ENCODE results near the gene RAD51B.

DNA sequence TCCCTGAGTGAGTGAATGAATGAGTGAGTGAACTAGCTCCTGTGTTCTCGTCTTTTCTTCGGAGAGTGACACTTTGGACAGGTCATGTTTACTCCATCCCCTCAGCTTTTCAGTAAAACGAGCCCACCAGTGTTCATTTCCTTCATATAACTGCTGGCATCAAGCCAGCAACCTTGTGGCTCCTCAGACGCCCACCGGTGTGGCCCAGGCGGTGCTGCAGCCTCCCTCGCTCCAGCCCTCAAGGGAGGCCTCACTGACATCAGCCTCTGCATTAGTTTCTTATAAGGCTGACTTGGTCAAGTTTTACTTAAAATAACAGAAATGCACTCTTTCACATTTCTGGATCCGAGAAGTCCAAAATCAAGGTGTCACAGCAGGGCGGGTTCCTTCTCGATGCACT, 785.2 kb downstream of the RAD51B start:
- TF ChIP-seq RARA (CRISPR knock-in tag; IDR thresholded peaks at IDR 0.05) (no peak), RBAK (CRISPR knock-in tag; IDR thresholded peaks at IDR 0.05) (no peak), DMAP1 (CRISPR knock-in tag; IDR thresholded peaks at IDR 0.05) (no peak), ARNT (IDR thresholded peaks at IDR 0.05) (no peak)
- TF ChIP-seq, protein P1, sequence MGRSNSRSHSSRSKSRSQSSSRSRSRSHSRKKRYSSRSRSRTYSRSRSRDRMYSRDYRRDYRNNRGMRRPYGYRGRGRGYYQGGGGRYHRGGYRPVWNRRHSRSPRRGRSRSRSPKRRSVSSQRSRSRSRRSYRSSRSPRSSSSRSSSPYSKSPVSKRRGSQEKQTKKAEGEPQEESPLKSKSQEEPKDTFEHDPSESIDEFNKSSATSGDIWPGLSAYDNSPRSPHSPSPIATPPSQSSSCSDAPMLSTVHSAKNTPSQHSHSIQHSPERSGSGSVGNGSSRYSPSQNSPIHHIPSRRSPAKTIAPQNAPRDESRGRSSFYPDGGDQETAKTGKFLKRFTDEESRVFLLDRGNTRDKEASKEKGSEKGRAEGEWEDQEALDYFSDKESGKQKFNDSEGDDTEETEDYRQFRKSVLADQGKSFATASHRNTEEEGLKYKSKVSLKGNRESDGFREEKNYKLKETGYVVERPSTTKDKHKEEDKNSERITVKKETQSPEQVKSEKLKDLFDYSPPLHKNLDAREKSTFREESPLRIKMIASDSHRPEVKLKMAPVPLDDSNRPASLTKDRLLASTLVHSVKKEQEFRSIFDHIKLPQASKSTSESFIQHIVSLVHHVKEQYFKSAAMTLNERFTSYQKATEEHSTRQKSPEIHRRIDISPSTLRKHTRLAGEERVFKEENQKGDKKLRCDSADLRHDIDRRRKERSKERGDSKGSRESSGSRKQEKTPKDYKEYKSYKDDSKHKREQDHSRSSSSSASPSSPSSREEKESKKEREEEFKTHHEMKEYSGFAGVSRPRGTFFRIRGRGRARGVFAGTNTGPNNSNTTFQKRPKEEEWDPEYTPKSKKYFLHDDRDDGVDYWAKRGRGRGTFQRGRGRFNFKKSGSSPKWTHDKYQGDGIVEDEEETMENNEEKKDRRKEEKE (IDR thresholded peaks at IDR 0.05): no peak

Data from HepG2 (cell line).